SU-DHL-6 (cell line): ENCODE results near the gene MTCH1.
A peak's percentile ranks its signal among the peaks of the same experiment; 100 is the strongest.

Source experiments
- H2AFZ ChIP-seq: fragments of 200-600 bp; sonication (generic); 2 replicates; pipeline ENCODE4 v1.6.1; 2014; ENCODE audit warnings: low read depth, mild to moderate bottlenecking, moderate library complexity, mixed read lengths, antibody characterized with exemption, low read length; ENCODE audit not compliant: severe bottlenecking
- H3F3A ChIP-seq: fragments of 200-600 bp; shearing (Covaris generic); 2 replicates; pipeline ENCODE4 v1.6.0; 2016; ENCODE audit warnings: antibody characterized with exemption, mild to moderate bottlenecking; ENCODE audit not compliant: insufficient read depth
- H3K27ac ChIP-seq: fragments of 200-600 bp; sonication (generic); 2 replicates; pipeline ENCODE4 v1.5.1; 2016; ENCODE audit warnings: low read depth, mild to moderate bottlenecking, low read length, moderate library complexity, mixed read lengths
- H3K27me3 ChIP-seq: fragments of 200-600 bp; sonication (generic), shearing (Covaris generic); 2 replicates; pipeline ENCODE4 v1.6.0; 2014; ENCODE audit warnings: mild to moderate bottlenecking, low read length
- H3K36me3 ChIP-seq: fragments of 200-600 bp; sonication (generic); 2 replicates; pipeline ENCODE4 v1.6.1; 2014; ENCODE audit warnings: mild to moderate bottlenecking, low read length, mixed read lengths
- H3K4me2 ChIP-seq: fragments of 300-600, 200-600 bp; shearing (Covaris generic), sonication (generic); 2 replicates; pipeline ENCODE4 v1.6.0; 2014; ENCODE audit warnings: low read length, low read depth, mild to moderate bottlenecking; ENCODE audit not compliant: poor library complexity, severe bottlenecking
- H3K4me3 ChIP-seq: fragments of 200-600 bp; sonication (generic); 2 replicates; pipeline ENCODE4 v1.5.1; 2014; ENCODE audit warnings: antibody characterized with exemption, low read length, mild to moderate bottlenecking, mixed read lengths; ENCODE audit not compliant: insufficient read depth, poor library complexity, severe bottlenecking
- H3K79me2 ChIP-seq: fragments of 200-600 bp; sonication (generic); 2 replicates; pipeline ENCODE4 v1.6.1; 2014; ENCODE audit warnings: mild to moderate bottlenecking, low read length, moderate library complexity; ENCODE audit not compliant: insufficient read depth
- H3K9ac ChIP-seq: fragments of 200-600 bp; sonication (generic); 2 replicates; pipeline ENCODE4 v1.7.0; 2014; ENCODE audit warnings: mild to moderate bottlenecking, low read length
- H3K9me2 ChIP-seq: fragments of 200-600 bp; sonication (generic); replicated peaks from 2 replicates; pipeline ENCODE4 v1.6.1; 2014; ENCODE audit warnings: low read length; ENCODE audit not compliant: insufficient read depth
- H3K9me3 ChIP-seq: fragments of 200-600 bp; sonication (generic); 2 replicates; pipeline ENCODE4 v1.6.1; 2014; ENCODE audit warnings: low read length, mixed read lengths; ENCODE audit not compliant: insufficient read depth
- H4K20me1 ChIP-seq: fragments of 200-600 bp; sonication (generic); 2 replicates; pipeline ENCODE4 v1.6.1; 2014; ENCODE audit warnings: low read depth, mild to moderate bottlenecking, antibody characterized with exemption, low read length, moderate library complexity, mixed read lengths
- CTCF ChIP-seq: fragments of 200-600 bp; sonication (generic); IDR thresholded peaks from one replicate; pipeline ENCODE4 v1.5.1; 2017; ENCODE audit warnings: antibody characterized with exemption, mild to moderate bottlenecking, low read length, moderate library complexity; ENCODE audit not compliant: insufficient read depth, poor library complexity, severe bottlenecking
- EZH2phosphoT487 ChIP-seq: fragments of 200-600 bp; sonication (generic), shearing (Covaris generic); conservative IDR thresholded peaks from 2 replicates; pipeline ENCODE4 v1.6.1; 2018; ENCODE audit warnings: mild to moderate bottlenecking, antibody characterized with exemption, low read length, moderate library complexity, mixed read lengths

MTCH1 gene

DNA sequence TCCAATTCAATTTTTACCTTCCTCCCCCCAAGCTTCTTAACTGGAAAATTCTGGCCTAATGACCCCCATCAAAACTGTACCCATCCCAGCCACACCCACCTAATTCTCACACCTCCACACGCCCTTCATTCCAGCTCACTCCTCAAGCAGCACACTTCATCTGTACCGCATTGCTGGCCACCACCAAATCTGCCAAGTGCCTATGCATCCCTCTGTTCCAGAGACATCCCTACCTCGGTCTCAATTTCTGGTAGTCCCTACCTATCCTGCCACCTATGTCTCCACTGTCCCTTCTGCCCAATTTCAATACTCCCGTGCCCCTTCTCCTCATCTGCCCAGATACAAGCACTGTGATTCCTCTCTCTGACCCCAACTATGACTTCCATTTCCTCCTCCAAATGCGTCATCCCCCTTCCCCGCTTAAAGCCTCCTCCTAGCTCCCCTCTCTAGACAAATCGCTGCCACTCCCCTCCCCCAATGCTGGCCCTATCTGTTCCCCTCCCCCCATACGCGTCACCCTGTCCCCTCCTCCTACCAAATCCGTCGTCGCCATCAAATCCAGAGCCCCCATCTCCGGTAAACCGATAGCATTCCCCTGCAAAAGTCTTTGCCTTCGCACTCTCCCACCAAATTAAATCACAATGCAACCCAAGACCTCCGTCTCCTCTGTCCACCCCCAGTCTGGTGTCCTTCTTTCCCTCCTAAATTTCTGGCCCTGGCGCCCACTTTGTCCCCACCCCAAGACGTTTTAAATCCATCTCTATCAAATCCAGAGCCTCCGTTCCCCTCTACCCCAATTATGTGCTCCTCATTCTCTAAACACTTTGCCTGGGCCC is 1.2 kb downstream of the MTCH1 start:
- Histone ChIP-seq H3K9ac (peak overlapping the region; percentile 96), H3K79me2 (peaks cover 61% of the 10 kb centered on the region), H3K36me3 (no peaks in the 10 kb centered on the region), H3F3A (peaks cover 7% of the 10 kb centered on the region; the same call in 1 of the 2 replicates), H3K9me3 (no peaks in the 10 kb centered on the region), H2AFZ (no peak overlapping the region), H4K20me1 (peaks cover 17% of the 10 kb centered on the region; the same call in 1 of the 2 replicates), H3K4me3 (peak overlapping the region; percentile 76), H3K4me2 (peak overlapping the region; percentile 65), H3K27ac (peak overlapping the region; percentile 60), H3K27me3 (no peaks in the 10 kb centered on the region), H3K9me2 (no peaks in the 10 kb centered on the region)
- no peak for TF ChIP-seq CTCF
- no peak for TF ChIP-seq EZH2phosphoT487

DNA sequence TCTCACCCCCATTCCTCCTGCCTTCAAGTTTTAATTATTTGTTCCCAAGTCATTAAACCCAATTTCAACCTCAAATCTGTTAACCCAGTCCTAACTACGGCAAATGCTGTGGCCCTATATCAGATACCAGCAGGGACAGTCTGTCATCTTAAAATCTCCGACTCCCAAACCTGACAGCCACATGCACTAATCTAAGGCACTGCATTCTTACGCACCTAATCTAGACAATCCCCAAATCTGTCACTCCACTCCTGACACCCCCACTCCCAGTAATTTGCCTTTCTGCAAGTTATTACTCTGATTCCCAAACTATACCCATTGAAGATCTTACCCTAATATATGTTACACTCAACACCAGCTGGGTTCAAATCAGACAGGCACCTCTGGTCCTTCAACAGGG is 2.5 kb downstream of the MTCH1 start:
- Histone ChIP-seq H3K4me2 (peak overlapping the region; percentile 65), H3K9me2 (no peaks in the 10 kb centered on the region), H3K9ac (0 out of 2 replicates have a peak overlapping the region, but pooled peaks have one; percentile 96), H3K36me3 (no peaks in the 10 kb centered on the region), H2AFZ (no peak overlapping the region), H3K27me3 (no peaks in the 10 kb centered on the region), H3K27ac (no peak overlapping the region), H3K9me3 (no peaks in the 10 kb centered on the region), H3K79me2 (peaks cover 74% of the 10 kb centered on the region), H3K4me3 (no peak overlapping the region), H4K20me1 (peaks cover 17% of the 10 kb centered on the region; the same call in 1 of the 2 replicates), H3F3A (peaks cover 7% of the 10 kb centered on the region; the same call in 1 of the 2 replicates)
- TF ChIP-seq EZH2phosphoT487 (no peak), CTCF (no peak)

GRCh38 chr6:36980876-36981619 is 4.9 kb downstream of the MTCH1 start:
- H3K36me3 ChIP-seq = 0 out of 2 replicates have a peak, but pooled peaks cover 7% of the 10 kb centered on the region
- H3K9ac ChIP-seq = no peak overlapping the region
- no peaks in the 10 kb centered on the region for H3K9me2 ChIP-seq
- no peak overlapping the region for H3K4me2 ChIP-seq
- peaks cover 81% of the 10 kb centered on the region for H3K79me2 ChIP-seq
- no peaks in the 10 kb centered on the region for H3K9me3 ChIP-seq
- H3K27ac ChIP-seq = no peak overlapping the region
- no peak overlapping the region for H3K4me3 ChIP-seq
- H3K27me3 ChIP-seq = no peaks in the 10 kb centered on the region
- no peaks in the 10 kb centered on the region for H3F3A ChIP-seq
- peaks cover 17% of the 10 kb centered on the region; the same call in 1 of the 2 replicates for H4K20me1 ChIP-seq
- TF ChIP-seq CTCF (no peak), EZH2phosphoT487 (no peak)
- H2AFZ ChIP-seq = no peak overlapping the region
